A549 treated with RU486 at 1 μM for 4 hours (cell line): ENCODE measurements around the gene STIP1. TPM values are rescaled to one million over a fixed set of nuclear protein-coding genes. Genes with fewer than 3 reads are reported as not detected.

Experiments
- total RNA-seq: library from RNA; stranded (reverse); fragments of 200-300 nt; extraction: Qiagen RNA extraction; gene quantifications from 5 replicates; pipeline ENCODE4 v1.2.3, GENCODE V29; 2022; ENCODE audit warnings: low read depth

STIP1 gene
- total RNA-seq = 234 to 268 TPM (median 258 TPM) in 5 replicates

GRCh38 chr11:64185693-64186491 lies at the start of gene STIP1:
TSS of gene STIP1 (plus strand) at chr11:64186171. CDS start at chr11:64186262, 91 bp downstream.

DNA sequence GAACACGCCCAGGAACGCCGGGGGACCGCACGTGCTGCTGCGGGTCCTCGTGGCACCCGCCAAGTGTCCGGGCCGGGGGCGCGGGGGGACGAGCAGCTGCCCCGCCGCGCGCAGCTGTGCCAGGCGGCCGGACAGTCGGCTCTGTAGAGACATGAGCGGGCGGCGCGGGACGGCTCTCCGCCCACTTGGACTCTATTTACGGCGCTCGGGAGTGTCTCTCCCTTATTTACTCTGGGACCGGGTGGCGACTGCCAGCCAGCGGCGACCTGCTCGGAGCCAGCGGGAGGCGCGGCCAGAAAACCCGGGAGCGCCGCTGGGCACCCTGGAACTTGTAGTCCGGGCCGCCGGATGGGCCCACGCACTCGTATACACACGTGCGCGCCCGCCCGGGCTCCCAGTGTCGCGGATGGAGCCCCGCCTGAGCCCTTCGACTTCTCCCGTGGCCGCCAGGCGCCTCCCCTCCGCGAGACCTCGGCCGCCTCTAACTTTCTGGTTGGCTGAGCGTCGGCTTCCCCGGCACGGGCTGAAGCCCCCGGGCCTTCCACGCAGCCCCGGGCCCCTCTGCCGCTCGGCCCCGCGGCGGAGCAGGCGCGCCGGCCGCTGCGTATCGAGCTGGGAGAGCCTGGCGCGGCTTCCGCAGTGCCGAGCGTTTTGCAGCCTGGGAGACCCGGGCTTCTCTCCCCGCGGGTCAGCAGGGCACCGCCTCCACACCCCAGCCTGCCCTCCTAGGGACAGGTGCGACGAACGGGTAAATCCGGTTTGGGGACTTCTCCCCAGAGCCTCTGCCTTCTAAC lies 19.9 kb upstream of the STIP1 start, which contains the start of gene MACROD1:
Gene MACROD1, minus strand, starts transcription at position 272 of the 794 bp plus-strand sequence. Its CDS starts 119 bp downstream, at position 153.

DNA sequence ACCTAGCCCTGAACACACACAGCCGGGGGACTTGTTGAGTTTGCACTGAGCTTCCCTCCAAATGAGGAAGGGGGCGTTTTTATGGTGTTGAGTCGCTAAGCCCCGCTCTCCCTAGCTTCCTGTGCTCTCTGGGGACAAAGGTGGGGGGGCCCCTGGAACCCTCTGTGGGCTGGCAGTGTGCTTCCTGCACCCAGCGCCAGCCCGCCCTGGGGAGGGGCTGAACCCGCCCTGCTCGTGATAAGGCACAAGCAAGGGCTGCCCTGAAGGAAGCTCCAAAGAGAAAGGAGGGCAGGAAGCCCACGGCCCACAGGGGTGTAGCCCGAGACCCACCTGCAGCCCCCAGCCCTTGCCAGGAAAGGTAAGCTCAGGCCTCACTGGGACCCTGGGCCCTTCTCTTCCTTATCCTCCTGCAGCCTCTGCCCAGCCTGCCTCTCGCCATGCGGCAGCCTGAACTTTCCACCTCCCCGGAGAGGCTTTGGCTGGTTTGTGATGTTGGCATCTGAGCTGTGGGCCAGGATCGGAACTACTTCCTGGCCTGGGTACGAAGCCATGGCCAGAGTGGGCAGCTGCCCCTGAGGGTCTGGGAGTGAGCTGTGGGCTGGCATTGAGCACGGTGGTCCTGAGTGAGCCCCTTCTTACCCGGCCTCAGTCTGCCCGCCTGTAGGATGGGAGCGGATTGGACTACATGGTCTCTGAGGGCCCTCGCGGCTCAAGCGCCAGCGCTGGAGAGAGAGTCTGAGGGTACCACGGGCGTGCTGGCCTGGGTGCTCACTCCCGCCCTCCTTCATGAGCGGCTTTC lies 20.7 kb downstream of the STIP1 start, which contains the start of gene FERMT3:
Gene FERMT3, plus strand, starts transcription at position 265 of the 799 bp plus-strand sequence. CDS start 644 bp downstream, outside the sequence.

GRCh38 chr11:64225608-64226506 lies 39.9 kb downstream of the STIP1 start, which contains the start of the genes NUDT22 and TRPT1:
TSS of gene NUDT22 (plus strand) at chr11:64226274. CDS start at chr11:64226653, 379 bp downstream.
TSS of gene TRPT1 (minus strand) at chr11:64226186. CDS start at chr11:64225860, 326 bp downstream.

DNA sequence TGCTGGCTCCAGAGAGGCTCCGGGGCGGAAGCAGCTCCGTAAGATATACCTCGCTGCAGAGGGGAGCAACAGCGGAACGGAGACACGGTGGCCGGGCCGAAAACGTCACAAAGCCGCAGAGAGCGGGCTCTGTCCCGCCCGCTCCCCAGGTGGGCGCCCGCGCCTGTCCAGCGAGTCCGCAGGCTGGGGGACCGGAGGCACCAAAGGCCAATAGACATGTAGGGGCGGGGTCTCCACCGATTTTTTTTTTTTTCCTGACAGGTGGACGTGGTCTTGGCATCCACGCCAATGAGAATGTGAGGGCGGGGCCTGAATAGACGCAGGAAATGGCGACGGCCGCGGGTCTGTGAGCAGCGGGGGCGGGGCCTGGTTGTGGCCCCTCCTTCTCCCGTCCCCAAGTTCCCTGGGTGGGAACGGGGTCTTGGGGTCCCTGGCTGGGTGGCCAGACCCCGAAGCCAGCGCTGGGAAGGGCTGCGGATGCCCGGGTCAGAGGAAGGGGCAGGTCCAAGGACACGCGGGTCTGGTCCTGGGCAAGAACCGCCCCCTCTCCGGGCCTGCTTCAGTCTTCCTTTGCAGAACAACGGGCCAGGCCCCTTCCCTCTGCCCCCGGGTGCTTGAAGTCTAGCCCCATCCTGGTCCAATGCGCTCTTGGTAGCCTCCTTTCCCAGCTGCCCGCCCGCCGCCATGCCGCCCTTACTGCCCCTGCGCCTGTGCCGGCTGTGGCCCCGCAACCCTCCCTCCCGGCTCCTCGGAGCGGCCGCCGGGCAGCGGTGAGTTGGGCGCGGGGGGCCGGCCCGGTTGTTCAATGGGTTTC lies 44.4 kb downstream of the STIP1 start, which contains the start of gene DNAJC4:
Gene DNAJC4, plus strand, starts transcription at position 378 of the 814 bp plus-strand sequence. Its CDS starts 307 bp downstream, at position 685.

GRCh38 chr11:64233913-64234586 lies 48.1 kb downstream of the STIP1 start, which contains the start of gene VEGFB:
TSS of gene VEGFB (plus strand) at chr11:64234584. CDS start at chr11:64234834, 250 bp downstream.

GRCh38 chr11:64240435-64241240 lies 54.7 kb downstream of the STIP1 start, which contains the start of gene FKBP2:
TSS of gene FKBP2 (plus strand) at chr11:64241095. CDS start at chr11:64242388, 1,293 bp downstream.

GRCh38 chr11:64246871-64247728 lies 61.1 kb downstream of the STIP1 start, which contains the start of gene PPP1R14B:
TSS of gene PPP1R14B (minus strand) at chr11:64246943. CDS start at chr11:64246673, 270 bp downstream.

DNA sequence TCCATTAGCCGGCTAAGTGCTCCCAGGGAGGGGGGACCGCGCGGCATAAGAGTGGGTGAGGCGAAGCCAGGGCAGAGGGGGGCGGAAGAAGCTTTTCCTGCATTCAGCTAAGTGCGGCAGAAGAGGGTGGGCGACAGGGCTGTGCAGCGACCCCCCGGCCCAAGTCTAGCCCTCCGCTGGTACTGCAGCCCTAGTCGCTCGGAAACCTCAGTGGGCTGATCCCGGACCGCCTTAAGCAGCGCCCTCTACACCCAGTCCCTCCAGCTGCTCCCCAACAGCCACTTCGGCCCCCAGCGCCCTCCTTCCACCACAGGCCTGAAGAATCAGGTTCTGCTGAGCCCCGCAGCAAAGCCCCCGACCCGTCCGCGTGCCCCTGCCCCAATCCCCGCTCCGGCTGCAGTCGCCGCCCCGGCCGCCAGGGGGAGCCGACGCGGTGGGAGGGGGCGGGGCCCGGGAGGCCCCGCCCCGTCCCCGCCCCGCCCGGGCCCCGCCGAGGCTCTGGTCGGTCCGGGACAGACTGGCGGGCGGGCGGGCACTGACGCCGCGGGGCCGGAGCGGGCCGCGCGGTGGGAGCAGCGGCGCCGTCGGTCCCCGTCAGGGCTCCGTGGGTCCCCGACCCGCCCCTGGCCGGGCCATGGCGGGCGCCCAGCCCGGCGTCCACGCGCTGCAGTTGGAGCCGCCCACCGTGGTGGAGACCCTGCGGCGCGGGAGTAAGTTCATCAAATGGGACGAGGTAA lies 65.2 kb downstream of the STIP1 start, which contains the start of gene PLCB3:
Gene PLCB3, plus strand, starts transcription at position 515 of the 737 bp plus-strand sequence. Its CDS starts 120 bp downstream, at position 635.

Other genes starting within 250 kb of the STIP1 start
- gene NAA40, start 247.2 kb upstream of the STIP1 start, total RNA-seq = 14.7 to 18.4 TPM (median 15.6 TPM) in 5 replicates
- 625 to 1,017 TPM (median 974 TPM) in 5 replicates for gene COX8A, start 211.6 kb upstream of the STIP1 start, total RNA-seq
- gene OTUB1, start 199.7 kb upstream of the STIP1 start, total RNA-seq = 106 to 132 TPM (median 127 TPM) in 5 replicates
- 0.05 to 0.07 TPM (median 0.06 TPM) in 3 of 5 replicates, not detected in the others for gene FLRT1, start 150.2 kb upstream of the STIP1 start, total RNA-seq
- gene MACROD1, start 20.1 kb upstream of the STIP1 start, total RNA-seq = 8.8 to 17.0 TPM (median 12.8 TPM) in 5 replicates
- 1.0 to 3.1 TPM (median 1.7 TPM) in 5 replicates for gene FERMT3, start 20.6 kb downstream of the STIP1 start, total RNA-seq
- gene TRPT1, start 40.0 kb downstream of the STIP1 start, total RNA-seq = 16.8 to 27.5 TPM (median 24.3 TPM) in 5 replicates
- gene NUDT22, start 40.1 kb downstream of the STIP1 start, total RNA-seq = 29.7 to 43.8 TPM (median 32.1 TPM) in 5 replicates
- gene DNAJC4, start 44.4 kb downstream of the STIP1 start, total RNA-seq = 15.4 to 22.6 TPM (median 19.5 TPM) in 5 replicates
- gene VEGFB, start 48.4 kb downstream of the STIP1 start, total RNA-seq = 35.4 to 59.8 TPM (median 51.1 TPM) in 5 replicates
- 128 to 139 TPM (median 132 TPM) in 5 replicates for gene FKBP2, start 54.9 kb downstream of the STIP1 start, total RNA-seq
- 237 to 395 TPM (median 394 TPM) in 5 replicates for gene PPP1R14B, start 60.8 kb downstream of the STIP1 start, total RNA-seq
- 14.4 to 21.5 TPM (median 18.8 TPM) in 5 replicates for gene PLCB3, start 65.4 kb downstream of the STIP1 start, total RNA-seq
- 78.0 to 107 TPM (median 94.9 TPM) in 5 replicates for gene BAD, start 98.5 kb downstream of the STIP1 start, total RNA-seq
- 28.5 to 53.9 TPM (median 46.0 TPM) in 5 replicates for gene GPR137, start 99.7 kb downstream of the STIP1 start, total RNA-seq
- 0.21 TPM in 1 of 5 replicates, not detected in the others for gene KCNK4, start 105.1 kb downstream of the STIP1 start, total RNA-seq
- 2.4 to 2.8 TPM (median 2.7 TPM) in 5 replicates for gene CATSPERZ, start 114.2 kb downstream of the STIP1 start, total RNA-seq
- gene ESRRA, start 119.4 kb downstream of the STIP1 start, total RNA-seq = 40.8 to 70.7 TPM (median 67.3 TPM) in 5 replicates
- 402 to 483 TPM (median 442 TPM) in 5 replicates for gene TRMT112, start 131.4 kb downstream of the STIP1 start, total RNA-seq
- gene PRDX5, start 131.9 kb downstream of the STIP1 start, total RNA-seq = 376 to 487 TPM (median 476 TPM) in 5 replicates
- gene CCDC88B, start 154.0 kb downstream of the STIP1 start, total RNA-seq = 9.8 to 13.4 TPM (median 12.1 TPM) in 5 replicates
- gene RPS6KA4, start 173.0 kb downstream of the STIP1 start, total RNA-seq = 53.6 to 72.2 TPM (median 60.9 TPM) in 5 replicates